GM12878 (cell line): ENCODE measurements around the gene POLA2. TPM values are rescaled to one million over a fixed set of nuclear protein-coding genes. Genes with fewer than 3 reads are reported as not detected.

Experiments used
- ATAC-seq: fragments of 200-7000 bp; cut with Tn5 transposase; 3 replicates; pipeline ENCODE4 v1.9.1; 2020; ENCODE audit warnings: mild to moderate bottlenecking, moderate library complexity
- BruUV-seq: library from RNA; stranded (reverse); fragments of 400-500 nt; replicated peaks from 2 replicates; lab custom pipeline; 2021; lab: Mats Ljungman, UMichigan
- CTCF ChIA-PET: fragments of 300-600 bp; sonication (Branson Sonifier 250); formaldehyde crosslinking; extraction: SDS; loops from one replicate; lab custom pipeline; 2021; ENCODE audit warnings: inconsistent platforms; lab: Yijun Ruan, JAX
- POLR2A ChIA-PET: fragments of 350-600 bp; formaldehyde crosslinking; extraction: SDS; loops from one replicate; lab custom pipeline; 2021; ENCODE audit warnings: inconsistent platforms; lab: Charles Lee
- RAD21 ChIA-PET: fragments of 300-600 bp; sonication (Branson Sonifier 250); formaldehyde crosslinking; loops from one replicate; lab custom pipeline; 2023; ENCODE audit warnings: antibody characterized with exemption; ENCODE audit not compliant: unreplicated experiment; lab: Charles Lee
- SMC1A ChIA-PET: fragments of 300-600 bp; sonication (Branson Sonifier 250); formaldehyde crosslinking; loops from one replicate; lab custom pipeline; 2023; ENCODE audit not compliant: unreplicated experiment, uncharacterized antibody; lab: Charles Lee
- DNase-seq: peaks from one replicate; pipeline ENCODE4 v3.0.0-alpha.2; 2011; ENCODE audit warnings: low read depth, low spot score
- FAIRE-seq: peaks from 3 replicates; lab custom pipeline; 2011; peaks lifted over from hg19 to GRCh38; lab: Jason Lieb, UNC
- H2AFZ ChIP-seq: 2 replicates; pipeline ENCODE4 v1.6.0; 2011; ENCODE audit warnings: low read depth, low read length, control low read depth; ENCODE audit not compliant: control insufficient read depth
- H3K27ac ChIP-seq: 2 replicates; pipeline ENCODE4 v1.5.1; 2011; ENCODE audit warnings: control low read depth; ENCODE audit not compliant: control insufficient read depth, insufficient read depth
- H3K27me3 ChIP-seq, 2 experiments: replicated peaks in 1 of 2; 2 replicates each; pipeline versions ENCODE4 v1.6.0 to v1.6.1; 2011; ENCODE audit warnings: low read length in 1 of 2; ENCODE audit not compliant: control insufficient read depth in 2 of 2, insufficient read depth in 2 of 2
- H3K36me3 ChIP-seq, 2 experiments: 2 replicates each; pipeline ENCODE4 v1.5.1; 2011; ENCODE audit warnings: low read length in 1 of 2; ENCODE audit not compliant: control insufficient read depth in 2 of 2, insufficient read depth in 2 of 2
- H3K4me1 ChIP-seq: 2 replicates; pipeline ENCODE4 v1.6.1; 2011; ENCODE audit warnings: mild to moderate bottlenecking, low read length, moderate library complexity, mixed read lengths; ENCODE audit not compliant: control insufficient read depth, insufficient read depth
- H3K4me2 ChIP-seq: 2 replicates; pipeline ENCODE4 v1.6.0; 2011; ENCODE audit warnings: control low read depth; ENCODE audit not compliant: control insufficient read depth, insufficient read depth
- H3K4me3 ChIP-seq: fragments of 200-600 bp; sonication (generic); 2 replicates; pipeline ENCODE4 v1.5.1; 2016
- H3K79me2 ChIP-seq: 2 replicates; pipeline ENCODE4 v1.6.0; 2011; ENCODE audit warnings: low read length; ENCODE audit not compliant: control insufficient read depth, insufficient read depth
- H3K9ac ChIP-seq: 2 replicates; pipeline ENCODE4 v1.8.0; 2011; ENCODE audit warnings: low read length, control low read depth, mixed read lengths; ENCODE audit not compliant: control insufficient read depth, insufficient read depth
- H3K9me3 ChIP-seq: replicated peaks from 3 replicates; pipeline ENCODE4 v1.5.1; 2011; ENCODE audit warnings: mild to moderate bottlenecking, low read length; ENCODE audit not compliant: control insufficient read depth, insufficient read depth
- H4K20me1 ChIP-seq: 2 replicates; pipeline ENCODE4 v1.6.0; 2011; ENCODE audit not compliant: control insufficient read depth, insufficient read depth
- BRCA1 ChIP-seq: IDR thresholded peaks from 2 replicates; pipeline ENCODE4 v1.6.1; 2011; ENCODE audit warnings: low read depth, low read length, improper control_type of control experiment
- CBX3 ChIP-seq: fragments of 200-600 bp; sonication (generic); IDR thresholded peaks from 2 replicates; pipeline ENCODE4 v1.6.1; 2016; ENCODE audit warnings: low read depth, borderline replicate concordance
- E2F8 ChIP-seq: fragments of 450-650 bp; IDR thresholded peaks from 2 replicates; pipeline ENCODE4 v1.6.1; 2018; ENCODE audit warnings: mild to moderate bottlenecking, low read depth, moderate library complexity; ENCODE audit not compliant: partially characterized antibody
- E4F1 ChIP-seq: fragments of 450-650 bp; IDR thresholded peaks from 2 replicates; pipeline ENCODE4 v1.6.1; 2018; ENCODE audit warnings: borderline replicate concordance, mild to moderate bottlenecking; ENCODE audit not compliant: partially characterized antibody
- FOXK2 ChIP-seq: fragments of 450-650 bp; IDR thresholded peaks from 2 replicates; pipeline ENCODE4 v1.6.1; 2017; ENCODE audit warnings: mild to moderate bottlenecking, moderate library complexity
- POLR2A ChIP-seq: IDR thresholded peaks from 2 replicates; pipeline ENCODE4 v1.6.1; 2011; ENCODE audit warnings: low read depth, mild to moderate bottlenecking, low read length
- SRF ChIP-seq, 2 experiments: IDR thresholded peaks; 2 replicates each; pipeline ENCODE4 v1.6.1; 2011; ENCODE audit warnings: low read depth in 2 of 2, low read length in 2 of 2, mild to moderate bottlenecking in 1 of 2, moderate library complexity in 1 of 2
- STAT3 ChIP-seq: IDR thresholded peaks from 2 replicates; pipeline ENCODE4 v1.6.1; 2011; ENCODE audit warnings: low read depth, low read length, improper control_type of control experiment
- SUZ12 ChIP-seq: fragments of 200-600 bp; sonication (generic); IDR thresholded peaks from one replicate; pipeline ENCODE4 v1.6.1; 2018; ENCODE audit warnings: antibody characterized with exemption, mild to moderate bottlenecking; ENCODE audit not compliant: unreplicated experiment
- ZNF217 ChIP-seq: fragments of 450-650 bp; IDR thresholded peaks from 2 replicates; pipeline ENCODE4 v1.6.1; 2017; ENCODE audit warnings: antibody characterized with exemption, mild to moderate bottlenecking
- WGBS: methylation state at CpG from one replicate; pipeline ENCODE4 v1.1.6; 2016; ENCODE audit warnings: low lambda C conversion rate; ENCODE audit not compliant: insufficient replicate concordance, insufficient coverage; ENCODE audit errors: missing lambda C conversion rate; 5-methylcytosine and 5-hydroxymethylcytosine counted together
- in situ Hi-C: fragments of 300-500 bp; cut with MboI; formaldehyde crosslinking; loops from 9 replicates; pipeline ENCODE4 v1.14.3; 2018; ENCODE audit warnings: mixed read lengths
- intact Hi-C: fragments of 100-400 bp; cut with micrococcal nuclease; formaldehyde crosslinking; loops from one replicate; pipeline ENCODE4 v1.14.2; 2022; ENCODE audit not compliant: unreplicated experiment
- polyA plus RNA-seq, 11 experiments: library from polyadenylated mRNA; depleted of rRNA in 4 of 11; unstranded in 6 of 11; stranded (reverse) in 5 of 11; fragments of >200 nt; fragmentation: Nextera tagmentation in 4 of 11; fragmentation: Illumina TruSeq in 1 of 11; extraction: Ambion mirVana in 4 of 11; extraction: Trizol in 1 of 11; gene quantifications; 1 replicate in 1 of 11; 2 replicates in 10 of 11; pipeline versions ENCODE4 v1.2.1 to v1.2.3, GENCODE V29; 2011 to 2016; ENCODE audit warnings: inconsistent platforms in 2 of 11, missing spikeins in 2 of 11, low read depth in 1 of 11
- total RNA-seq, 4 experiments: library from RNA; depleted of rRNA in 3 of 4; stranded (reverse); fragments of >200 nt in 3 of 4; fragmentation: Illumina TruSeq in 1 of 4; extraction: Trizol in 1 of 4; gene quantifications; 2 replicates each; pipeline versions ENCODE4 v1.2.1 to v1.2.3, GENCODE V29; 2013 to 2021

Gene POLA2
- total and polyA plus RNA-seq, 10 of the 15 experiments (the other 5 are each of a cell fraction or from before 2014, with no cell fraction given), result 4.2 to 121 (median 56.2) TPM

DNA sequence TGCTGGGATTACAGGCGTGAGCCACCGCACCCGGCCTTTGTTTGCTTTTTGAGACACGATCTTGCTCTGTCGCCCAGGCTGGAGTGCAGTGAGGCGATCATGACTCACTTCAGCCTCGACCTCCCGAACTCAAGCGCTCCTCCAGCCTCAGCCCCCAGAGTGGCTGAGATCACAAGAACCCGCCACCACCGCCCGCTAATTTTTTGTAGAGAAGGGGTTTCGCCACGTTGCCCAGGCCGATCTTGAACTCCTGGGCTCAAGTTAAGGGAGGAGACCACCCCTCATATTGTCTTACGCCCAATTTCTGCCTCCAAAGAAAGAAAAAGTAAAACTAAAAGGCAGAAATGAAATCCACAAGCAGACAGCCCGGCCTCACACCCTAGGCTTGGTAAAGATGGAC is 1.5 kb upstream of the POLA2 start:
- ATAC-seq (no peak), FAIRE-seq (no peak), DNase-seq (no peak)
- CTCF ChIA-PET, result no interaction called here
- TF ChIP-seq SRF (IDR thresholded peaks at IDR 0.05; ENCODE audit: low read depth in 2 of 2, low read length in 2 of 2), result no peak
- TF ChIP-seq CBX3, result no peak
- no peak for TF ChIP-seq ZNF217
- TF ChIP-seq SUZ12, result no peak
- TF ChIP-seq FOXK2, result no peak
- no peak for TF ChIP-seq POLR2A
- no peak for TF ChIP-seq E4F1
- no peak for TF ChIP-seq STAT3
- no peak for TF ChIP-seq BRCA1
- TF ChIP-seq E2F8, result no peak
- intact Hi-C loops (loop anchor here (5.0 kb wide), 1 partner anchor 72 kb away; the partner anchor contains the start of gene DPF2), in situ Hi-C loops (no loop called here)
- no peak overlapping the region for H3K4me2 ChIP-seq
- H3K9me3 ChIP-seq, result no peaks in the 10 kb centered on the region
- H4K20me1 ChIP-seq, result no peaks in the 10 kb centered on the region
- H3K9ac ChIP-seq, result no peak overlapping the region
- peaks cover 28% of the 10 kb centered on the region for H3K79me2 ChIP-seq
- H3K4me3 ChIP-seq, result no peak overlapping the region
- H3K27me3 ChIP-seq, result no peaks in the 10 kb centered on the region
- POLR2A ChIA-PET, result interaction anchor here (0.6 to 0.7 kb wide), 2 partner anchors 74 to 210 kb away, joined by 3 to 6 read pairs; no protein-coding TSS in a partner anchor
- 93% methylated on average over 11 of the region's 17 CpGs for WGBS
- no peaks in the 10 kb centered on the region; a peak in 1 of 4 replicates for H3K36me3 ChIP-seq
- RAD21 ChIA-PET, result no interaction called here
- H3K27ac ChIP-seq, result no peak overlapping the region
- SMC1A ChIA-PET, result no interaction called here
- no peak overlapping the region for H2AFZ ChIP-seq
- no TSS peak for BruUV-seq
- peaks cover 3% of the 10 kb centered on the region for H3K4me1 ChIP-seq
